Spleen (tissue), 11 donors: Measurements from ENCODE around the gene ZNF490. TPM values are rescaled to one million over a fixed set of nuclear protein-coding genes. Genes with fewer than 3 reads are reported as not detected.

Source experiments
- DNase-seq: peaks from one replicate; pipeline ENCODE4 v3.0.0-alpha.2; 2020
- H3K27ac ChIP-seq, 8 donors: fragments of 200-600 bp; sonication (generic) in 7 of 8; 1 replicate in 4 of 8; 2 replicates in 4 of 8; pipeline versions ENCODE4 v1.5.0 to v1.8.0; 2016 to 2021; ENCODE audit warnings: inconsistent platforms in 4 of 8, mild to moderate bottlenecking in 4 of 8, moderate library complexity in 1 of 8
- H3K27me3 ChIP-seq, 7 donors: fragments of 200-600 bp; sonication (generic) in 6 of 7; replicated peaks in 1 of 7; 1 replicate in 4 of 7; 2 replicates in 3 of 7; pipeline versions ENCODE4 v1.5.0 to v1.8.0; 2016 to 2021; ENCODE audit warnings: inconsistent platforms in 3 of 7, mild to moderate bottlenecking in 1 of 7
- H3K36me3 ChIP-seq, 6 donors: fragments of 200-600 bp; sonication (generic) in 5 of 6; 1 replicate in 4 of 6; 2 replicates in 2 of 6; pipeline versions ENCODE4 v1.5.0 to v1.8.0; 2016 to 2021; ENCODE audit warnings: inconsistent platforms in 2 of 6
- H3K4me1 ChIP-seq, 6 donors: fragments of 200-600 bp; sonication (generic) in 5 of 6; 1 replicate in 3 of 6; 2 replicates in 3 of 6; pipeline versions ENCODE4 v1.5.0 to v1.8.0; 2016 to 2021; ENCODE audit warnings: inconsistent platforms in 3 of 6
- H3K4me3 ChIP-seq, 8 donors: fragments of 200-600 bp; sonication (generic) in 7 of 8; 1 replicate in 4 of 8; 2 replicates in 4 of 8; pipeline versions ENCODE4 v1.5.0 to v1.8.0; 2016 to 2021; ENCODE audit warnings: inconsistent platforms in 4 of 8, mild to moderate bottlenecking in 4 of 8, moderate library complexity in 2 of 8
- H3K9me3 ChIP-seq, 8 donors: fragments of 200-600 bp; sonication (generic) in 7 of 8; 1 replicate in 4 of 8; 2 replicates in 4 of 8; pipeline versions ENCODE4 v1.5.0 to v1.8.0; 2016 to 2021; ENCODE audit warnings: inconsistent platforms in 4 of 8
- CTCF ChIP-seq, 11 experiments: fragments of 200-600 bp in 7 of 11; fragments of 450-650 bp in 4 of 11; sonication (generic) in 4 of 11; IDR thresholded peaks in 8 of 11; conservative IDR thresholded peaks in 3 of 11; 1 replicate in 7 of 11; 2 replicates in 4 of 11; pipeline versions ENCODE4 v1.4.0 to v1.8.0; 2016 to 2021; ENCODE audit warnings: antibody characterized with exemption in 11 of 11, inconsistent platforms in 4 of 11, mild to moderate bottlenecking in 1 of 11
- POLR2A ChIP-seq, 3 donors: fragments of 450-650 bp; IDR thresholded peaks; one replicate each; pipeline ENCODE4 v1.5.1; 2017; ENCODE audit warnings: antibody characterized with exemption in 3 of 3, mild to moderate bottlenecking in 1 of 3
- POLR2AphosphoS5 ChIP-seq, 3 donors: sonication (generic); formaldehyde crosslinking; IDR thresholded peaks; one replicate each; pipeline ENCODE4 v1.5.1; 2017; ENCODE audit warnings: antibody characterized with exemption in 3 of 3
- WGBS, 5 donors: extraction: QIAGEN DNeasy Blood & Tissue Kit in 3 of 5; methylation state at CpG; one replicate each; pipeline versions ENCODE4 v1.1.5 to v1.1.7; 2013 to 2018; 5-methylcytosine and 5-hydroxymethylcytosine counted together
- intact Hi-C: fragments of 100-400 bp; cut with DNase I; formaldehyde crosslinking; loops from one replicate; pipeline ENCODE4 v1.15.0; 2023; ENCODE audit warnings: low total_unique reads
- polyA plus RNA-seq, 3 donors: library from polyadenylated mRNA; stranded (reverse); fragments of 200-250 nt; gene quantifications; one replicate each; pipeline ENCODE4 v1.2.1, GENCODE V29; 2013
- total RNA-seq, 7 donors: library from RNA; depleted of rRNA in 3 of 7; stranded (reverse); fragments of >200 nt in 3 of 7; fragmentation: NEBNext Ultra II Directional in 4 of 7; extraction: Animal tissue kit (Norgen Biotek cat#: 25700) in 4 of 7; gene quantifications; one replicate each; pipeline versions ENCODE4 v1.1.0 to v1.2.1, GENCODE V29; 2016 to 2021
- donor health status: healthy with polysubstance abuse.
- donor health status: DM: no; HTN: no; CAD: no; lungs with moderate emphysema.
- donor health status: DM: no; HTN: no; CAD: no.
- donor health status: Bipolar disorder and iron deficiency.
- donor health status: healthy.
- donor health status: DM: no; HTN: no; CAD: no.
- donor health status: DM: yes; HTN: yes; CAD: no.

ZNF490 gene
- total and polyA plus RNA-seq, 10 donors: 0.77 to 21.7 (median 14.7) TPM

- peak; percentile 59 for DNase-seq
- H3K4me3 ChIP-seq: no peak overlapping the region
Observed at GRCh38 chr19:12596927-12597548, 13.6 kb downstream of the ZNF490 start.

GRCh38 chr19:12596485-12596884 lies 14.1 kb downstream of the ZNF490 start:
- no peak for TF ChIP-seq POLR2A (IDR thresholded peaks at IDR 0.05)
- peak in 1 of 3 donors; percentile 2 for TF ChIP-seq POLR2AphosphoS5 (IDR thresholded peaks at IDR 0.05)
- Histone ChIP-seq H3K4me3 (no peak overlapping the region), H3K36me3 (peaks cover 0 to 93% (median 28%) of the 10 kb centered on the region in 6 donors), H3K27ac (no peak overlapping the region), H3K27me3 (no peaks in the 10 kb centered on the region), H3K9me3 (no peaks in the 10 kb centered on the region), H3K4me1 (no peaks in the 10 kb centered on the region)
- intact Hi-C loops: no loop called here
- WGBS, 5 donors: 91 to 96% (median 96%) methylated on average over 8 to 11 of the region's 11 CpGs
- DNase-seq: peak; percentile 27

More at GRCh38 chr19:12596927-12597548, 13.6 kb downstream of the ZNF490 start:
- Histone ChIP-seq H3K36me3 (peaks cover 0 to 91% (median 28%) of the 10 kb centered on the region in 6 donors), H3K4me1 (no peaks in the 10 kb centered on the region), H3K27me3 (no peaks in the 10 kb centered on the region), H3K9me3 (no peaks in the 10 kb centered on the region), H3K27ac (no peak overlapping the region)
- WGBS, 5 donors: 84 to 95% (median 90%) methylated on average over 28 to 38 of the region's 38 CpGs
- intact Hi-C loops: no loop called here
- no peak for TF ChIP-seq POLR2A (IDR thresholded peaks at IDR 0.05)
- peak in 1 of 3 donors; percentile 27 for TF ChIP-seq POLR2AphosphoS5 (IDR thresholded peaks at IDR 0.05)

GRCh38 chr19:12581100-12581499 lies 29.5 kb downstream of the ZNF490 start:
- no peak overlapping the region for H3K4me3 ChIP-seq
- no peak for DNase-seq
- H3K27ac ChIP-seq: no peak overlapping the region
- TF ChIP-seq CTCF (IDR thresholded peaks at IDR 0.05 in 8 of 11, conservative IDR thresholded peaks at IDR 0.05 in 3 of 11) (no peak), POLR2AphosphoS5 (IDR thresholded peaks at IDR 0.05) (no peak), POLR2A (IDR thresholded peaks at IDR 0.05) (no peak)
- intact Hi-C loops: no loop called here
- no peaks in the 10 kb centered on the region for H3K4me1 ChIP-seq
- no peaks in the 10 kb centered on the region for H3K27me3 ChIP-seq
- WGBS, 5 donors: 88 to 98% (median 90%) methylated on average over 9 of the region's 9 CpGs
- peaks cover 14 to 55% (median 34%) of the 10 kb centered on the region in 8 donors for H3K9me3 ChIP-seq
- H3K36me3 ChIP-seq: peaks cover 20 to 72% (median 38%) of the 10 kb centered on the region in 6 donors

GRCh38 chr19:12580180-12580694 lies 30.4 kb downstream of the ZNF490 start:
- H3K27ac ChIP-seq: no peak overlapping the region
- TF ChIP-seq CTCF (IDR thresholded peaks at IDR 0.05 in 8 of 11, conservative IDR thresholded peaks at IDR 0.05 in 3 of 11) (no peak), POLR2AphosphoS5 (IDR thresholded peaks at IDR 0.05) (no peak), POLR2A (IDR thresholded peaks at IDR 0.05) (no peak)
- H3K4me3 ChIP-seq: no peak overlapping the region
- H3K36me3 ChIP-seq: peaks cover 20 to 70% (median 38%) of the 10 kb centered on the region in 6 donors
- intact Hi-C loops: no loop called here
- 96 to 98% (median 96%) methylated on average over 11 of the region's 11 CpGs for WGBS, 5 donors
- peaks cover 14 to 55% (median 34%) of the 10 kb centered on the region in 8 donors for H3K9me3 ChIP-seq
- no peaks in the 10 kb centered on the region for H3K27me3 ChIP-seq
- H3K4me1 ChIP-seq: no peaks in the 10 kb centered on the region
- DNase-seq: no peak

- Histone ChIP-seq H3K4me3 (no peak overlapping the region), H3K27ac (no peak overlapping the region), H3K9me3 (peaks cover 14 to 55% (median 34%) of the 10 kb centered on the region in 8 donors), H3K4me1 (peaks cover 0 to 14% (median 9%) of the 10 kb centered on the region in 6 donors), H3K27me3 (no peaks in the 10 kb centered on the region), H3K36me3 (peaks cover 20 to 62% (median 38%) of the 10 kb centered on the region in 6 donors)
- WGBS, 5 donors: 97 to 98% (median 97%) methylated on average over 10 of the region's 10 CpGs
- TF ChIP-seq POLR2A (IDR thresholded peaks at IDR 0.05): no peak
- no peak for TF ChIP-seq POLR2AphosphoS5 (IDR thresholded peaks at IDR 0.05)
- no peak for TF ChIP-seq CTCF (IDR thresholded peaks at IDR 0.05 in 8 of 11, conservative IDR thresholded peaks at IDR 0.05 in 3 of 11)
- DNase-seq: no peak
- intact Hi-C loops: no loop called here
Observed at GRCh38 chr19:12578641-12579040, 32.0 kb downstream of the ZNF490 start.
